NCI-H524 treated with DMSO at 0.1 percent for 48 hours (cell line): ENCODE measurements around the gene KLF2.
"Not testable (repeated sequence)": the region's sequence is repeated elsewhere in the genome, so short reads cannot be mapped to it uniquely, and the experiment has no call there.

ENCODE experiments used
- DNase-seq: peaks from one replicate; lab custom pipeline; 2025; lab: John Stamatoyannopoulos, UW

The KLF2 gene

DNA sequence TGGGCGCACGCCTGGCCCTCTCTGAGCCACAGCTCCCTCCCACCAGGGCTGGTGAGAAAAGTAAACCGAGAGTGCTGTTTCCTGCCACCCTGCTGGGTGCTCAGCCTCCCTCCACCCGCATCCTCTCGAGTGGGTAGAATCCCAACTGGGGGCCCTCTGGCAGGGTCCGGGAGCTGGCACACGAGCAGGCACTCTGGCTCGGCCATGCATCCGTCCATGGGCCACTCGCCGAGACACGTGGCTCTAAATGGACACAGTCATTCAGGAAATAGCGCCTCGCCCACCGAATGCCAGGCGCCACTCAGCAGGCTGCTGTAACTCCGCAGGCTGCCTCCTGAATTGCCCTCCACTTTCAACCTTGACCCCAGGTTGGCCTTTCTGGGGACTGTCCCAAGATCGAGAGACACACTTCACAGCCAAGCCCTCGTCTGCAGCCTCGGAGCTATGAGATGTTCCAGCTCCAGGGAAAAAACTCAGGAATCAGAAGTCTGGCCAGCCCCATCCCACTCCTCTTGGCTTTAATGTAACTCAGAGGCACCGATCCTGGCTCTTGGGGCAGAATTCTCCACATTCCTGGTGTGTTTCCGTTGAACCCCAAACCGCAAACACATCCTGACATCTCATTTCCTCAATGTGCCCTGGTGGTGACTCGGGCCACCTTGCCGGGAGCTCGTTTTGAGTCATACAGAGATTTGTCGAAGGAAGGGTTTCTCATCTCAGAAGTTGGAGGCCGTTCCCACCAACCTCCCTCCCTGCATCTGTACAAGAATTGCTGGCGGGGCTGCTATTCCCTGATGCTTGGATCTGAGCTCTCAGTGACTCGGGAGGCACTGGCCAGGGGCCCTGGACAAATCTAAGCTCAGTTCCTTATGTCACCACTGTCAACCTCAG lies 14.1 kb downstream of the KLF2 start:
- no peak for DNase-seq

DNA sequence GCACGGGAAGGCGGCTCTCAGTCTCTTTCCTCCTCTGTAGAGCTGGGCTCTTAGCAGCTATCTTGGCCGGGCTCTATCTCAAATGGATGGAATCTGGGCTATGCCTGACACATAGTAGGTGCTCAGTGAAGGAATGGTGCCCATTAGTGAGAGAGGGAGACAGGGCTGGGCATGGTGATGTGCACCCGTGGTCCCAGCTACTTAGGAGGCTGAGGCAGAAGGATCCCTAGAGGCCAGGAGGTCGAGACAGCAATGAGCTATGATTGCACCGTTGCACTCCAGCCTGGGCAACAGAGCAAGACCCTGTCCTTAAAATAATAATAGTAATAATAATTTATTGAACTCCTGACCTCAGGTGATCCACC lies 14.7 kb downstream of the KLF2 start:
- no peak for DNase-seq

DNA sequence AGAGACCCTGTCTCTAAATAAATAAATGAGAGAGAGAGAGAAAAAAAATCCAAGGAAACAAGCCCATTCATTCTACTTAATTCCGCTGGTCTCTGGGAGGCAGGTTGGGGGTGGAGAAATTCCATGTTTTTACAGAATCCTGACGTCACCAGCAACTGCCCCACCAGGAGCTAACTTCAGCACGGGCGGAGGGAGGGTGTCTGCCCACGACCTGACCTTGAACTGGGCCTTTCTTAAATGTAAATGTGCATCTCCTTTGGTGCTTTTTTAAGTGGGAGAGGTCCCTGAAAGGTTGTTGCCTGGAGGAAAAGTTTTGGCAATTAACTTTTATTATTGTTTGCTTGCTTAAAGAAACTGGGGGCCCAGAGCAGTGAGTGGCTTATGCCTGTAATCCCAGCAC lies 15.5 kb downstream of the KLF2 start:
- DNase-seq = no peak

DNA sequence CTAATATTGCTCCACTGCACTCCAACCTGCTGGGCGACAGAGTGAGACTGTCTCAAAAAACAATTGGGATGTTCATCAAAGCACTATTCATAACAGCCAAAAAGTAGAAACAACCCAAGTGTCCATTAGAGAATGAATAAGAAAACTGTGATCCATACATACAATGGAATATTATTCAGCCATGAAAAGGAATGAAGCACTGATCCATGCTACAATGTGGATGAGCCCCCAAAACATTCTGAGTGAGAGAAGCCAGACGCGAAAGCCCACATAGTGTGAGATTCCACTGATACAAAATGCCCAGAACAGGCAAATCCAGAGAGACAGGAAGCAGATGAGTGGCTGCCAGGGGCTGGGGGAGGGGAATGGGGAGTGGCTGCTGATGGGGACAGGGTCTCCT lies 16.0 kb downstream of the KLF2 start:
- DNase-seq = no peak

DNA sequence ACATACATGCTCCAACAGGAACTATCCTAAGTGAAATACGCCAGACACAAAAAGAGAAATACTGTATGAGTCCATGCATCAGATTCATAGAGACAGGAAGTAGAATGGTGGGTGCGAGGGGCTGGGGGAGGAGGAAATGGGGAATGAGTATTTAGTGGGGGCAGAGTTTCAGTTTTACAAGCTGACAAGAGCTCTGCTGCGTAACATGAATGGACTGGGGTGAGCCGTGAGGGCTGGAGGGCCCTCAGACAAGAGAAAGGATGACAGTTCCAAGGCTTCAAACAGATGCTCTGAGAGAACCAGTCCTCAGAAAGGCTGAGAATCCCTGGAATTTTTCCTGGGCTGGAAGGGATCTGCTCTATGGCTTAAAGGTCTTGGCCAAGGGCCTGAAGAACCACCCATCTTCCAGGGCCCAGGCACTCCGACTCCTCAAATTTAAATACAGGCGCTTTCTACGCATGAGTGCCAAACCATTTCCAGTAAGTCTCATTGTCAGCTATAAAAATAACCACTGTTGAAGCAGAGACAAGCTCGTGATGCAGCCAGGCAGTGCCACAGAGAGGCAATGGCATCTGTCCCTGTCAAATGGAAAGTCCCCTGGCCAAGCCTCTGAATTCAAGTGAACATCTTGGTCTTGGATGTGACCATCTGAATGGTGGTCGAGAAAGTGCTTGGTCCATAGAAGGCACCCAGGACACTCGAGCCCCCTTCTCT lies 17.5 kb downstream of the KLF2 start:
- DNase-seq = no peak

DNA sequence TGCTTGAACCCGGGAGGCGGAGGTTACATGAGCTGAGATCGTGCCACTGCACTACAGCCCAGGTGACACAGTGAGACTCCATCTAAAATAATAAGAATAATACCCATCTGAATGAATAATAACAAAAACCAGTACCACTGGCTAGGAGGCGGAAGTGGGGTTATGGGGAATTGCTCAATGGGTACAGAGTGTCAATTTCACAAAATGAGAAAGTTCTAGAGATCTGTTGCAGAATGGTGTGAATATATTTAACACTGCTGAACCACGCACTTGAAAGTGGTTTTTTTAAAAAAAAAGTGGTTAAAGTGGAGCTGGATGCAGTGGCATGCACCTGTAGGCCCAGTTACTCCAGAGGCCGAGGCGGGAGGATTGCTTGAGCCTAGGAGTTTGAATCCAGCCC lies 18.5 kb downstream of the KLF2 start:
- no peak for DNase-seq

DNA sequence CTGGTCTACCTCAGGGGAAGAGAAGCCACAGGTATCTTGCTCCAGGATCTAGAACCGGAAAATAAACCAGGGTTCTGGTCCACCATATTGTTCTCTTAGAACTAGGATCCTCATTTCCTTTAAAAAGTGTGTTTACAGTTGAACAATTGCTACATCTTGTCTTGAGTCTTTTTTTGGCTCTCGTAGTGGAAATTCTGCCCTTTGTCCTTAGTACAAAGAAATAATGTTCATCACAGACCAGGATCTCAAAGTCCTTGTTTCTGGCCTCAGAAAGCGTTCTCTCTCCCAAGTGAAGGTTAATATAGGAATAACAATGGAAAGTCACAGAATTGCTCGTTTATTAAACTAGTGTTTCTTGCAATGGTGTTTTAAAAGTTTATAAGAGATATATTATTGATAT lies 20.8 kb downstream of the KLF2 start:
- DNase-seq = no peak

DNA sequence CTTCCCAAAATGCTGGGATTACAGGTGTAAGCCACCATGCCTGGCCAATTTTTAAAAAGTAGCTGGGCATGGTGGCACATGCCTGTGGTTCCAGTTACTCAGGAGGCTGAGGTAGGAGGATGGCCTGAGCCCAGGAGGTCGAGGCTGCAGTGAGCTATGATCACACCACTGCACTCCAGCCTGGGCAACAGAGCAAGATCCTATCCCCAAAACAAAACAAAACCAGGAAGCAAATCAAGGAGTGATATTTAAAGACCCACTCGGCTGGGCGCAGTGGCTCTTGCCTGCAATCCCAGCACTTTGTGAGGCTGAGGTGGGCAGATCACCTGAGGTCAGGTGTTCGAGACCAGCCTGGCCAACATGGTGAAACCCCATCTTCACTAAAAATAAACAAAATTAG lies 22.5 kb downstream of the KLF2 start:
- DNase-seq = not testable (repeated sequence)

DNA sequence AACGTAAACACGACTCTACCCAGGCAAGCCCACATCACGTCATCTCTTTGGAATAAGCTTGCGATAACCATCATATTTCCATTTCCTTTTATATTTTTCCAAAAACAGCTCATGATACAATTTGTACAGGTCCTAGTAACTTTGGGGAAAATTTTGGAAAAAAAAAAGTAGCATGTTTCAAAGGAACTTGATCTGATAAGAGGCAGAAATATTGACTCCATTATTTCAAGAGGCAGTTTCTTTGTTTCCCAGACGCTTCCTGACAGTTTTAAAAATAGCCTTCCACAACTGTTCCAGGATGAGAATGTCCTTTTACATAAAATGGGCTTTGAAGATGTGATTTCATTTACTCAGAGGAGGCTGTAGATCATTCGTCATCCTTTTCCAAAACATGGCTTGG lies 23.1 kb downstream of the KLF2 start:
- no peak for DNase-seq

DNA sequence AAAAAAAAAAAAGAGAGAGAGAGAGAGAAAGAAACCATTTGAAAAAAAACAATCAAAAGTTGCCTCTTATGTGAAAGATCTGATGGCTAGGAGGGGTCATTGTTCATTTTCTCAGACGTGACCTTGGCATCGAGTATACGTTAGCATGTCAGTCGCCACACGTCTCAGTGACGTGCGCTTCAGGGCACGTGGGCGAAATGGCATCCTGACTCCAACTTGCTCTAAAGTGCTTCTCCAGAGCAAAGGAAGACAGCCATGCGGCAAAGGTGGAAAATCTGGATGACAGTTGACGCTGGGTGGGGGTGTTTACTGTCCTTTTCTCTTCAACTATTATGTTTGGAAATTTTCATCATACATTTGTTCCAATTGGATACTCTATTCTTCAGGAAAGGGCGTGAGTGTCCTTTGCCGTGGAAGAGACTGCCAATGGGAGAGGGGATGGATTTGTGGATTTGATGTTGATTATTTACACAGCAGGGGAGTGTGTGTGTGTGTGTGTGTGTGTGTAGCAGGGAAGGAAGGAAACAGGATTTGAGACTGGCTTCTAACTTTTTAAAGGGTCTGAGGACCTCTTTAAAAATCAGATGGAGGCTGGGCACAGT lies 25.0 kb downstream of the KLF2 start:
- no peak for DNase-seq

DNA sequence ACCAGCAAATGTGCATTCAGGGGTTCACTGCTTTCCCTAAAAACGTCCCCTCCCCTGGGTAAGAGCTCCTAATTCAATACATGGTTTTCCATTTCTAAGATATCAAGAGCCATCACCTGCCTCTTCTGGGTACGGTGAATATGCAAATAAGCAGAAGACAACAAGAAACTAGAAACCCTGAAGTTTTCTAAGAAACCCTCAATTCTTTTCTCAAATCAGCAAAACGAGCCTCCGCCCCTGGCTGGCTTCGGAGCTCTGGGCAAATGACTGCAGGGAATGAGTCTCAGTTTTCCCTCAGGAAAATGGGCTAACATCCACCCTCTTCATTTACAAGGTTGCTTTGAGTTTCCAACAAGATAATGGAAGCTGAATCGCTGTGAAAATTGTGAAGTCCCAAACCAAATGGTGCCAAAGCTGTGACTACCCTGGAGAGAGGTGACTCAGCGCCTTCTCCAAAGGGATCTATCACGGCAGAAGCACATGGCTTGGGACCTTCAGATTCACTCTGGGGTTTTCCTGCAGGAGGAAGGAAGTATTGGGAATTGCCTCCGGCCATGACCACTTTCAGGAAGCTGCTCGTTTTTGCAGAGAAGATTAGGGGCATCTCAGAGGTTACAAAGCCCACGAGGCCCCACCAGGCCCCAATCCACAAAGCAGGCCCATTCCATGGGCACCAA lies 26.6 kb downstream of the KLF2 start:
- DNase-seq = no peak

DNA sequence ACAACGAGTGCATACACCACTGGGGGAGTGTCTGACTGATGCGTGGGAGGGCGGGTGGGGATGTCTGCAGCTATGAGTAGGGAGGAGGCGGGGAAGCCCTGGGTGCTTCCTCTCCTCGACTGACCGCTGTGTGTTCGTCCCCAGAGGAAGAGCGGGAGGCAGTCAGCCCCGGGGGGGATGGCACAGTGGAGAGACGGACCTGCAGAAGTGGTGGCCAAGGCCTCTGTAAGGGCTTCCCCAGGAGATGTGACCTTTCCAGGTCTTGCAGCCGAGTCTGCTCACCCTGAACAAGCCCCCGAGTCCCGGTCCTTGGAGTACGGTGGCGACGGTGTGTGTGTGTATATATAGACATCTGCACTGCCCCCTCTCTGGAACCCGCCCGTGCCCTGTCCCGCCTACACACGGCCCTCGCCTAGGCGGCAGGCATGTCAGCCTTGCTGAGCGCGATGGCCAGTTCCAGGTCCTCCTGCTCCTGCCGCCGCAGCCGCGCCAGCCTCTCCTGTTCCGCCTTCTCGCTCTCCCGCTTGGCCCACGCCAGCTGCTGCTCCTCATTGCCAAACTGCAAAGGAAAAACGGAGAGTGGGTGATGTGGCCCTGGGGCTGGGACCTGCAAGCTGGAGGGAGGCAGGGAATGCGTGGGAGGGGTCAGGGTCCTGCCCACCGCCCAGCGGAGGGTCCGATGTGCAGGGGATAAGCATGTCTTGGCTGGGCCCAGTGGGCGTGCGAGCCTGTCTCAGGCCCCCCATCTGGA lies 30.8 kb downstream of the KLF2 start:
- DNase-seq = no peak

DNA sequence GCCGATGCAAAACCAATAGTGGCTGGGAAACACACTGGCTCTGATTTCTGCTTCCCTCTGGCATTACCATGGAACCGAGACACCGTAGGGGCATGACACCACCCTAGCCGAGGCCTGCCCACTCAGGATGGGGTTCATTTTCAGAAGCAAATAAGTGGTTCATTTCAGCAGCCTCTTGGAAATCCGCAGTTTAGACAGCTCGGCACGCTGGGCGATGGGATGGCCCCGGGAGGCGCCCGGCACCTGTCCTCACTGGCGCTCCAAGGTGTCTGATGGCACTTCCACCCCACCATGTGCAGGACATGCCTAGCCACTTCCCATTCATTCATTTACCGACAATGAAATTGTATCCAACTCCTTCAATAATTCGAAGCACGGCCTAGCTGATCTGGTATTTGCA lies 33.8 kb downstream of the KLF2 start:
- DNase-seq = no peak

DNA sequence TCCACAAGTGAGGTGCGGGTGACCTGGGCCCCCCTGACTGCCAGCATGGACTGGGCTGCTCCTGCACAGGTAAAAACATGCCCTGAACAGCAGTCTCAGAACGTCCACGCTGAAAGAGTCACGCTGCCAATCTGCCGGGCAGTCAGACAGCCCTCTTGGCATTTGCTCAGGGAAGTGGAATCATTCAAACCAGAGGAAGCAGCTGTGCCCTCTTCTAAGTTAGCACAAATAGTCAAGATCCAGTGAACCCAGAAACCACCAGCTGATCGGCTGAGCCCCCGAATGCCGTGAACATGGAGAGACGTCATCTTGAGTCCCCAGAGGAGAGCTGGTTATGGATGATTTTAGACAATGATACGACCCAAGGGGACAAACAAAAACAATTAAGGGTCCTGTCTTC lies 34.4 kb downstream of the KLF2 start:
- DNase-seq = no peak

DNA sequence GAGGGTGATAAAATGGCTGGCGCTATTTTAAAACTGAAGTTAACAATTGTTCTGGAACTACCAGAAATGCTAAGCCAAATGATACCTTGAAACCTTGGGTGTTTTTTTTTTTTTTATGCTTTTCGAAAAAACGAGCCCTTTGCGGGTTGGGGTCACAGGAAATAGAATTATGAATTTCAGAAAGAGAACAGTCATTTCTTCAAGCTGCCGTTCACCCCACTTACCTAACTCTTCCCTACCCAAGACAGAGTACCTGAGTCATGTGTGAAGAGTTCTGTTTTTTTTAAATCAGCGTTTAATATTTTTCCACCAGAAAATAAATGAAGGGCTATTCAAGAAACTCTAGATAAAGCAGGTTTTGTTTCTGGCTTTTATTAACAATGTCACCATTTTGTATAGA lies 35.3 kb downstream of the KLF2 start:
- no peak for DNase-seq

DNA sequence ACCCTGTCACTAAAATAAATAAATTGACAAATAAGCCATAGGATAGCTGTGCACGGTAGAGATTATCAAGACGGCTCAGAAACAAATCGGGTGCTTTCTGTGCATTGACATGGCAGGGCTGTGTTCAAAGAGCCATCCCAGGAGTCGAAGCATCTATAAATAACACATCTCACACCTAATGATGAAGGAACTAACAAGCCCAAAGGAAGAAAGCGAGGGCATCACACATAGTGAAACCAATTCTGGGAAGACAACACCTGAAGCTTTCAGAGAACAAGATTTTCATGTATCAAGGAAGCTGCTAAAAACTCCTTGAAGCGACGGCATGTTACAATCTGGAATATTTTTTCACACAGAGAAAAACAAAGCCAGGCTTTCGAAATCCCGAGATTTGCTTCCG lies 36.1 kb downstream of the KLF2 start:
- DNase-seq = no peak

DNA sequence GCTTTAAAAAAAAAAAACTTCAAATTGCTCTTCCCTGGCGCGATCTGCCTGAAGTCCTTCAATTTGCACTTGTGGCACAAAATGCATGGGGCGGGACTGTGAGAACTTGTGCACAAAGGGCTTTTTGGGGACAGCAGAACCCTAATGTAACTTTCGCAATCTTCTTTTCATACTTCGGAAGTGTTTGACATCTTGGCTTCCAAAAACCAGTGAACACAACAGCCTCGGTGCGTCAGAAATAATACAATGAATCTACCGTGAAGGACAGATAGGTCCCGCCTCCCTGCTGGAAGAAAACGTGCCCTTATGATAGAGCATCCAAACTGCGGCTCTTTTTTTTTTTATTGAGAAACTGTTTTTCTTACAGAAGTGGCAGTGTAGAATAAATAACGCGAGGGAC lies 36.6 kb downstream of the KLF2 start:
- no peak for DNase-seq

DNA sequence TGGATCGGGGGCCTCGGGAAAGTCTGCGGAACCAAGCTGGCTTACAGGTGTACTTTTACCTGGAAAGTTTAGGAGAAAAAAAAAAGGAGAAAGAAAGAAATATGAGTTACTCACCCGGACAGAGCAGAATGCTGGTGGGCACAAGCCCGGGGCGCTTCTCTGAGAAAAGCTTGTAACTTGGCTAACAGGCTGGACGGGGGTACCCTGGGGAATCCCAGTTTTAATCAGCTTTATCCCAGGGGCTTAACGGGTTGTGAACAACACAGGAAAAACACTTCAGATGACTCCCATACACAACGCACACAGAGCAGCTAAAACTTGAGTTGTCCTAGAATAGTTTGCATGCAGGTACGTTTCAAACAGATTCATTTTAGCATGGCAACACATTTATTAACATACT lies 37.3 kb downstream of the KLF2 start:
- no peak for DNase-seq

DNA sequence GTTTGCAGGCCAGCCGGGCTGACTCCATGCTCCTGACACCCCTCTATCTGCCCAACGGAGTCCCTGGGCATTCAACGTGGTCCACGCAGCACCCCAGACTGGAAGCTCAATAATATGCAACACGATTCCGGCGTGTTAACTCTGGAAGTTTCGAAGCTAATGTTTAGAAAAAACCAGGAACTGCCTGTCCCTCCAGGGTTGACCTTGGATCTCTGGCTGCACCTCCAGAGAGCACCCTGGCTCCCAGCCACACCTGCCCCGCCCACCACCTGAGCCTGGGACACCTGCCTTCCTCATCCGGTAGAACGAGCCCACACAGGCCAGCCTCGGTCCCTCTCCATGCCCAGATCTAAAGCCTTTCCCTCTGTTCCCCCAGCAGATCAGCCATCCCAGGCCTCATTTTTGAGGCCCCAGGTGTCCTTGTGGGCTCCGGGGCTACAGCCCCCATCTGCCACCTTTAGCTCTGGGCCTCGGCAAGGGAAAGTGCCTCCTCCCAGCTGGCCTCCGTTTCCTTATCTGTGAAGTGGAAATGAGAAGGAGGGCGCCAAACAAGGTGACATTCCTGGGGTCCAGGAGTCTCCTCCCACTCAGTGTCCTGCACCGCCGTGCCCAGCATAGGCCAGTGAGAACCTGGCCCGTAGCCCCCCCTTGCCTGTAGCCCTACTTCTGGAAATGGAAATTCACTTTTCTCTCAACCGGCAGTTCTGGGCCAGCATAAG lies 38.7 kb downstream of the KLF2 start:
- DNase-seq = no peak

DNA sequence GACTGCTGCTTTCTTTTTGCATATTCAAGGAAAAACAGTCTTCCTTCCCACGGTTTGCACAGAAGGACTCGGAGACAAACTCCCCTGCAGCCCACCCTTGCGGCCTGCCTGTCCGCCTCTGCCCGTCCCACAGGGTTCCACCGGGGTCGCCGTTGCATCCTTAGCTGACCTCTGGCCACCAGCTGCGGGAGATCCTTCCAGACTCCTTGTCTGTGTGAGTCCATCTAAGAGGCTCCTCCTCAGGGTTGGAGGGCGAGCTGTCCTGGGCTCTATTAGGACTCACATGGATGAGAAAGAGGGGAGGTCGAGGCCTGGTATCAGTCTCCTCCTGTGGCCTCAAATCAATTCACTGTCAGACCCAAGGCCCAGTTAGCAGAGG lies 39.2 kb downstream of the KLF2 start:
- no peak for DNase-seq

DNA sequence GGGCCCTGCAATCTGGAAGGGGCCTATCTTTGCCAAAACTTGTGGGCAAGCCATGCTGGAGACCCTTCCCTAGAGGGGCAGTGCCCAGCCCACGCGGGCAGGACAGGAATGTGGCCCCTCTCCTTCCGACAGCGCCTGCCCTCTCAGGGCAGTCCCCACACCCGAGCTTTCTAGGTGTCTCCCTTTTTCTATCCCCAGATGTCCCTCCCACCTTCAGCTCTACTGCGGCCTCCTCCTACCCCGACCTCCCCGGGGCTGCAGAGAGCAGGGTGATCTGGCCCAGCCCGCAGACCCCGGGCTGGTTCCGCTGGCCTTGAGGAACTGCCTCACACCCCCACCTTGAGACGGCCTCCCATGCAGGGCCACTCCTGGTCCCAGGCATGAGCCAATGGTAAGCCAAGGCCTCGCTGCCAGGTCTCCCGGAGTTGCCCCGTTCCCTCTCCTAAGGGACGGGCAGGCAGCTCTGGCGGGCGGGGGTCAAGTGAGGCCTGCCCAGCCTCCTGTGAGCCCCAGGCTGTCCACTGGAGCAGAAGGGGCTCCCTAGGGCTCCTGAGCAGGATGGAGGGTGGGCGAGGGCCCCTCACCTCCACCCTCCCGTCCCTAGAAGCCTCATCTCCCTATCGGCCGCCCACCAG lies 39.7 kb downstream of the KLF2 start:
- DNase-seq = no peak
